A549 (cell line): Measurements from ENCODE around the gene BICRAL. TPM values are rescaled to one million over a fixed set of nuclear protein-coding genes. Genes with fewer than 3 reads are reported as not detected.

ENCODE experiments used
- ATAC-seq, 2 experiments: fragments of 200-7000 bp in 1 of 2; fragments of >200 bp in 1 of 2; cut with Nextera tagmentation in 1 of 2; cut with Tn5 transposase in 1 of 2; 3 replicates each; pipeline versions ENCODE4 v1.8.0 to v1.9.1; 2018 to 2020; ENCODE audit warnings: mild to moderate bottlenecking in 1 of 2, moderate library complexity in 1 of 2
- CTCF ChIA-PET: fragments of 300-600 bp; sonication (Branson Sonifier 250); formaldehyde crosslinking; extraction: SDS; loops from one replicate; lab custom pipeline; 2021; ENCODE audit warnings: antibody characterized with exemption, inconsistent platforms; lab: Yijun Ruan, JAX
- POLR2A ChIA-PET: fragments of 350-600 bp; formaldehyde crosslinking; extraction: SDS; loops from one replicate; lab custom pipeline; 2021; ENCODE audit warnings: antibody characterized with exemption, inconsistent platforms; lab: Yijun Ruan, JAX
- DNase-seq, 2 experiments: peaks; one replicate each; pipeline versions ENCODE4 v3.0.0 to v3.0.0-alpha.2; 2011 to 2016; ENCODE audit warnings: low read depth in 1 of 2, low spot score in 1 of 2
- FAIRE-seq: peaks from 2 replicates; lab custom pipeline; 2011; peaks lifted over from hg19 to GRCh38; lab: Jason Lieb, UNC
- H3K27ac ChIP-seq, 2 experiments: fragments of >200 bp; sonication (Bioruptor Twin); formaldehyde crosslinking; 3 replicates each; pipeline ENCODE4 v1.5.1; 2016 to 2017
- H3K4me1 ChIP-seq: fragments of >200 bp; sonication (Bioruptor Twin); formaldehyde crosslinking; 3 replicates; pipeline ENCODE4 v1.6.1; 2016
- H3K4me2 ChIP-seq: fragments of >200 bp; sonication (Bioruptor Twin); formaldehyde crosslinking; 3 replicates; pipeline ENCODE4 v1.6.1; 2016
- H3K4me3 ChIP-seq: fragments of >200 bp; sonication (Bioruptor Twin); formaldehyde crosslinking; 3 replicates; pipeline ENCODE4 v1.5.1; 2016
- H3K9me3 ChIP-seq: fragments of >200 bp; sonication (Bioruptor Twin); formaldehyde crosslinking; 3 replicates; pipeline ENCODE4 v1.6.1; 2016
- ATOH8 ChIP-seq: fragments of 250-450 bp; sonication (Bioruptor Pico); IDR thresholded peaks from 2 replicates; pipeline ENCODE4 v1.5.0; 2020; ENCODE audit warnings: low read depth, mild to moderate bottlenecking, moderate library complexity
- BHLHE40 ChIP-seq: IDR thresholded peaks from 2 replicates; pipeline ENCODE4 v1.6.1; 2012; ENCODE audit warnings: low read depth, low read length, inconsistent platforms
- CBX2 ChIP-seq: fragments of 200-600 bp; sonication (generic); IDR thresholded peaks from 2 replicates; pipeline ENCODE4 v1.6.1; 2016; ENCODE audit warnings: low read depth, mild to moderate bottlenecking, borderline replicate concordance
- CEBPB ChIP-seq, 2 experiments: fragments of >200 bp in 1 of 2; sonication (Bioruptor Twin) in 1 of 2; formaldehyde crosslinking in 1 of 2; IDR thresholded peaks; 2 replicates each; pipeline ENCODE4 v1.6.1; 2012 to 2016
- ELK1 ChIP-seq: fragments of 150-350 bp; IDR thresholded peaks from 2 replicates; pipeline ENCODE4 v1.6.1; 2014; ENCODE audit warnings: low read depth, mild to moderate bottlenecking, low read length
- FOSL2 ChIP-seq, 2 experiments: fragments of 450-650 bp in 1 of 2; fragments of >200 bp in 1 of 2; sonication (Bioruptor Twin) in 1 of 2; formaldehyde crosslinking; IDR thresholded peaks; 2 replicates each; pipeline versions ENCODE4 v1.5.0 to v1.6.1; 2016 to 2020; ENCODE audit warnings: mild to moderate bottlenecking in 1 of 2, moderate library complexity in 1 of 2
- HES2 ChIP-seq: fragments of >200 bp; sonication (Bioruptor Twin); formaldehyde crosslinking; IDR thresholded peaks from 2 replicates; pipeline ENCODE4 v1.6.1; 2016
- HOXB13 ChIP-seq: fragments of 250-450 bp; sonication (Bioruptor Pico); IDR thresholded peaks from 2 replicates; pipeline ENCODE4 v1.5.0; 2020; ENCODE audit warnings: low read depth, mild to moderate bottlenecking, moderate library complexity
- KDM5A ChIP-seq: fragments of 200-600 bp; sonication (generic); IDR thresholded peaks from 2 replicates; pipeline ENCODE4 v1.6.1; 2016; ENCODE audit warnings: antibody characterized with exemption, mild to moderate bottlenecking
- MAFK ChIP-seq: fragments of 450-650 bp; IDR thresholded peaks from 2 replicates; pipeline ENCODE4 v1.6.1; 2014; ENCODE audit not compliant: partially characterized antibody
- MYC ChIP-seq: IDR thresholded peaks from 2 replicates; pipeline ENCODE4 v1.6.1; 2012; ENCODE audit warnings: mild to moderate bottlenecking, inconsistent platforms, low read length, improper control_type of control experiment, borderline replicate concordance
- NR3C1 ChIP-seq: fragments of >200 bp; sonication (Bioruptor Twin); formaldehyde crosslinking; IDR thresholded peaks from 3 replicates; pipeline ENCODE4 v1.6.1; 2017
- RAD21 ChIP-seq, 2 experiments: fragments of >200 bp in 1 of 2; sonication (Bioruptor Twin) in 1 of 2; formaldehyde crosslinking in 1 of 2; IDR thresholded peaks in 1 of 2; conservative IDR thresholded peaks in 1 of 2; 2 replicates in 1 of 2; 3 replicates in 1 of 2; pipeline ENCODE4 v1.6.1; 2012 to 2018; ENCODE audit warnings: inconsistent platforms in 1 of 2
- RNF2 ChIP-seq: fragments of 200-600 bp; sonication (generic); IDR thresholded peaks from 2 replicates; pipeline ENCODE4 v1.6.1; 2016; ENCODE audit warnings: low read depth, mild to moderate bottlenecking, antibody characterized with exemption, moderate library complexity, borderline replicate concordance
- SREBF2 ChIP-seq: fragments of 450-650 bp; IDR thresholded peaks from 2 replicates; pipeline ENCODE4 v1.6.1; 2014; ENCODE audit warnings: mild to moderate bottlenecking, moderate library complexity
- TFCP2L1 ChIP-seq: fragments of 250-450 bp; sonication (Bioruptor Pico); IDR thresholded peaks from 2 replicates; pipeline ENCODE4 v1.5.0; 2021; ENCODE audit warnings: mild to moderate bottlenecking
- ZFP36 ChIP-seq: fragments of 450-650 bp; IDR thresholded peaks from 2 replicates; pipeline ENCODE4 v1.6.1; 2014; ENCODE audit warnings: borderline replicate concordance; ENCODE audit not compliant: partially characterized antibody
- ZNF302 ChIP-seq: fragments of 250-450 bp; sonication (Bioruptor Pico); IDR thresholded peaks from 2 replicates; pipeline ENCODE4 v1.9.0; 2021; ENCODE audit warnings: inconsistent platforms, mild to moderate bottlenecking, moderate library complexity
- ZSCAN20 ChIP-seq: fragments of 250-450 bp; sonication (Bioruptor Pico); IDR thresholded peaks from 2 replicates; pipeline ENCODE4 v1.8.0; 2022; ENCODE audit warnings: mild to moderate bottlenecking, moderate library complexity
- WGBS: methylation state at CpG from one replicate; pipeline ENCODE4 v1.1.6; 2017; ENCODE audit errors: missing lambda C conversion rate; 5-methylcytosine and 5-hydroxymethylcytosine counted together
- polyA plus RNA-seq, 4 experiments: library from polyadenylated mRNA; depleted of rRNA in 3 of 4; stranded (reverse); fragments of >200 nt; fragmentation: RNase III in 1 of 4; extraction: RNeasy Plus Mini Kit Qiagen cat#74134 plus additional on column Dnase treatment in 1 of 4; gene quantifications; 2 replicates in 3 of 4; 3 replicates in 1 of 4; pipeline ENCODE4 v1.2.3, GENCODE V29; 2011 to 2017
- TF ChIP-seq, protein P1 (sequence below): fragments of >200 bp; sonication (Bioruptor Twin); formaldehyde crosslinking; IDR thresholded peaks from 3 replicates; pipeline ENCODE4 v1.6.1; 2016

BICRAL gene
- polyA plus RNA-seq, 2 of the 4 experiments (the other 2 are of a cell fraction) = 3.3 to 8.6 TPM

- POLR2A ChIA-PET = interaction anchor here (0.6 to 1.6 kb wide), 3 partner anchors 14 to 19 kb away, joined by 5 to 15 read pairs (median 13); partner anchors contain the start of genes BICRAL and TBCC
- no peak overlapping the region for H3K4me2 ChIP-seq
- CTCF ChIA-PET = interaction anchor here (0.7 to 1.0 kb wide), 2 partner anchors 22 to 39 kb away, joined by 3 read pairs; no protein-coding TSS in a partner anchor
Observed at GRCh38 chr6:42764911-42765648, 16.8 kb upstream of the BICRAL start.

GRCh38 chr6:42766163-42766670, 15.6 kb upstream of the BICRAL start:
- peak; percentile 76 to 78; a peak in 5 of 6 replicates for ATAC-seq
- no peak for TF ChIP-seq FOSL2 (IDR thresholded peaks at IDR 0.05)
- peak; percentile 36 for TF ChIP-seq FOSL2 (CRISPR knock-in tag; IDR thresholded peaks at IDR 0.05)
- no peak for TF ChIP-seq ATOH8 (CRISPR knock-in tag)
- Histone ChIP-seq H3K4me3 (no peak overlapping the region), H3K4me2 (peak overlapping the region; percentile 52), H3K9me3 (no peaks in the 10 kb centered on the region), H3K4me1 (peaks cover 15% of the 10 kb centered on the region), H3K27ac (peak overlapping the region; percentile 14 to 62; a peak in 1 of 6 replicates)
- WGBS = 37% methylated on average over 5 of the region's 5 CpGs
- peak in 1 of 2 experiments; percentile 50 for DNase-seq
- POLR2A ChIA-PET = interaction anchor here (1.3 to 1.6 kb wide), 2 partner anchors 16 to 20 kb away, joined by 13 to 15 read pairs; partner anchors contain the start of genes BICRAL and TBCC
- no peak for FAIRE-seq
- CTCF ChIA-PET = interaction anchor here (1.0 kb wide), 1 partner anchor 39 kb away, joined by 3 read pairs; no protein-coding TSS in a partner anchor

More at GRCh38 chr6:42764911-42765648, 16.8 kb upstream of the BICRAL start:
- Histone ChIP-seq H3K4me1 (peaks cover 15% of the 10 kb centered on the region), H3K9me3 (no peaks in the 10 kb centered on the region), H3K27ac (peak overlapping the region in 1 of 2 experiments; percentile 7; a peak in 1 of 6 replicates), H3K4me3 (no peak overlapping the region)
- TF ChIP-seq BHLHE40 (no peak), HES2 (no peak), RNF2 (no peak), ZSCAN20 (CRISPR knock-in tag) (no peak), RAD21 (conservative IDR thresholded peaks at IDR 0.05 in 1 of 2, IDR thresholded peaks at IDR 0.05 in 1 of 2) (no peak), ZNF302 (no peak), ZFP36 (no peak), HOXB13 (CRISPR knock-in tag) (no peak), KDM5A (no peak), CEBPB (IDR thresholded peaks at IDR 0.05) (no peak), ELK1 (no peak), SREBF2 (no peak), TFCP2L1 (CRISPR knock-in tag) (no peak), CBX2 (no peak), MAFK (no peak), NR3C1 (no peak), MYC (no peak)
- TF ChIP-seq, protein P1, sequence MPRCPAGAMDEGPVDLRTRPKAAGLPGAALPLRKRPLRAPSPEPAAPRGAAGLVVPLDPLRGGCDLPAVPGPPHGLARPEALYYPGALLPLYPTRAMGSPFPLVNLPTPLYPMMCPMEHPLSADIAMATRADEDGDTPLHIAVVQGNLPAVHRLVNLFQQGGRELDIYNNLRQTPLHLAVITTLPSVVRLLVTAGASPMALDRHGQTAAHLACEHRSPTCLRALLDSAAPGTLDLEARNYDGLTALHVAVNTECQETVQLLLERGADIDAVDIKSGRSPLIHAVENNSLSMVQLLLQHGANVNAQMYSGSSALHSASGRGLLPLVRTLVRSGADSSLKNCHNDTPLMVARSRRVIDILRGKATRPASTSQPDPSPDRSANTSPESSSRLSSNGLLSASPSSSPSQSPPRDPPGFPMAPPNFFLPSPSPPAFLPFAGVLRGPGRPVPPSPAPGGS = no peak
- ATAC-seq (no peak), FAIRE-seq (no peak), DNase-seq (no peak)
- WGBS = 86% methylated on average over 9 of the region's 9 CpGs
